HG03095 (cell line): Measurements from ENCODE around the gene CD160.
A peak's percentile ranks its signal among the peaks of the same experiment; 100 is the strongest.
"Not testable (repeated sequence)": the region's sequence is repeated elsewhere in the genome, so short reads cannot be mapped to it uniquely, and the experiment has no call there.

Experiments used
- ATAC-seq: cut with Tn5 transposase; IDR thresholded peaks from one replicate; pipeline ENCODE4 v1.9.1; 2021; ENCODE audit warnings: moderate library complexity; ENCODE audit not compliant: unreplicated experiment

CD160 gene

GRCh38 chr1:145719230-145720079 is at the start of gene CD160:
Gene CD160 (plus strand): TSS chr1:145719499. CDS start chr1:145728328, 8,829 bp downstream.
- no peak for ATAC-seq

DNA sequence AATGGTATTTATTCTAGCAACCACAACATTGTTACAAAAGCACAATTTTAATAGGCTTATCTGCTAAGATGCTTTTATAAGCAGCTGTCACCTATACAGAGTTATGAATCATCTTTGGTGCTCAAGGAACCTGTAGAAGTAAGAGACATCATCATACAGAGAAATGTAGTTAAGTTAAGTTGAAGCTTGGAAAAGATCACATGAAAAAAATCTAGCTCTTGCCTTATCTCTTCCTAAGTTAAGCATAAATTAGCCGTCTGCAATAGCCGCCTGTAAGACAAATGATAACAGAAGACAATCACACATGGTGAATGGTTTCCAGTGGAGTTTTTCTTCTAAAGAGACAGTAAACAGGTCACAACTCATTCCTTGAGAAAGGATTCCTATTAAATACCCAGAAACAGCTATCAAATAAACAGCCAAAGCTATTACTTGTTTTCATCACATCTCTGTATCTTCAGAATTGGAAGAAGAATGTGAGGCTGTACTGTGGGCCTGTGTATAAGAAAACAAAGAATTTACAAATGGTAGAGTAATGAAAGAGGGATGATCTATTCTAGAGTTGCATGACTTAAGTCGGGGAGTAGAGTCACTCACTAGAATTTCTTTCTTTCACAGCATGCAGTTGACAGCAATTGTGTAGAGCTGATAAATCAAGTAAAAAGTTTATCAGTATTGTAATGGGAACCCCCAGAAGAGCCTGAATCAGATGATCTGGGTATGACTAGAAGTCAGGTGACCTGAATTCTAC is 48.1 kb upstream of the CD160 start:
- not testable (repeated sequence) for ATAC-seq

GRCh38 chr1:145673217-145673616 is 46.1 kb upstream of the CD160 start:
- ATAC-seq: not testable (repeated sequence)

GRCh38 chr1:145684858-145685257 is 34.4 kb upstream of the CD160 start:
- not testable (repeated sequence) for ATAC-seq

GRCh38 chr1:145686078-145686477 is 33.2 kb upstream of the CD160 start:
- not testable (repeated sequence) for ATAC-seq

DNA sequence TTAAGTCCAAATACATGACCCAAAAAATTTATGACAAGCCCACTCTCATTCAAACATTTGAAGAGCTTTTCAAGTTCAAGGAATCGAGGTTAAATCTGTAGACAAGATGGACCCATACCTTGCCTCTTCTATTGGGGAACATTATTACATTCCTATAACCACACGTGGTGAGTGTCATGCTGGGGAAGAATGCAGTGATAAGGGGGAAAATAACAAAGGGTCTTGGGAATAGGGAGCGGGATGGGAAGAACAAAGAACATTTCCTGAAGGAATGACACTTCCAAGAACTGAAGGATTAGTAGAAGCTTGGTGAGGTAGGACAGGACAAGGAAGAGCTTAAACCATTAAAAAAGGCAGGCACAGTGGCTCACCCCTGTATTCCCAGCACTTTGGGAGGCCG is 31.0 kb upstream of the CD160 start:
- no peak for ATAC-seq

GRCh38 chr1:145688924-145689323 is 30.4 kb upstream of the CD160 start:
- no peak for ATAC-seq

GRCh38 chr1:145689922-145690321 is 29.4 kb upstream of the CD160 start:
- no peak for ATAC-seq

DNA sequence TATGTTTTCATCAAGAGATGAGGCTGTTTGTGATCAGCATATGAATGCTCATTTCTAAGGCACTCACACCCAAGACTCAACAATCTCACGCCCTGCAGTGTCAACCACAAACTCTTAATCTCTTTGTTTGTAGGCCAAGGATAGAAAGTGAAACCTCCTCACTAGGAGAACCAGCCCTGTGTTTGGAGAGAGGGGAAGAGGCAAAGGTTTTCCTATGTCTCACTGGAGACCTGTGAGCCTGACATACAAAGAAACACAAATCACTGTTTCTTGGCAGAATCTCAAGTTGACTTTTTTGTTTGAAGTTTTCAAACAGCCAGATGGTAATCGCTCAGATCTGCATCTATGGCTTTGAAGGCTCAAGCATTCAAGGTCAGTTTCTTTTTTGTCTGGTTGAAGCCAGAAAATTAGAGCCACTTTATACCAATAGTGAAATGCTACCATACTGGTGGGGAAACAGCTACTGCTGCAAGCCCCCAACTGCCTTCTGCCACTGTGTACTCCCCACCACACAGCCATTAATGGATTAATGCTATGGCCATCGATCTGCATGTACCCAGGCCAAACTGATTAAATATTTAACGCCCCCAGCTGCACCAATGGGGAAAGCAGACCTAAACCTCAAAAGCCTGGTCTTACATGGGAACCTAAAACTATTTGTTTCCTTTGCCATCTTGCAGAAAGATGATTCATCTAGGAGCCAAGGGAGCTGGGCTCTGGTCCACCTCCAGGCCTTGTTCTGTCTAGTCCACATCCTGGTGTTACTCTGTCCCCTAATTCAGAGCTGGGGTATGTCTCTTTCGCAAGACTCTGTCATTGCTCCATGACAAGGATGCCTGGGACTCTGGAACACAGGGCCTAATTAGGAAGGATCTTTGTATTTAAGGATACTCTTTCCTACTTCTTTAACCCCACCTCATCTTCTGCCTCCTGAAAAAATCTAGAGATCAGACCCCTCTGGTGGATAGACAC is 28.4 kb upstream of the CD160 start:
- peak; percentile 69 for ATAC-seq

DNA sequence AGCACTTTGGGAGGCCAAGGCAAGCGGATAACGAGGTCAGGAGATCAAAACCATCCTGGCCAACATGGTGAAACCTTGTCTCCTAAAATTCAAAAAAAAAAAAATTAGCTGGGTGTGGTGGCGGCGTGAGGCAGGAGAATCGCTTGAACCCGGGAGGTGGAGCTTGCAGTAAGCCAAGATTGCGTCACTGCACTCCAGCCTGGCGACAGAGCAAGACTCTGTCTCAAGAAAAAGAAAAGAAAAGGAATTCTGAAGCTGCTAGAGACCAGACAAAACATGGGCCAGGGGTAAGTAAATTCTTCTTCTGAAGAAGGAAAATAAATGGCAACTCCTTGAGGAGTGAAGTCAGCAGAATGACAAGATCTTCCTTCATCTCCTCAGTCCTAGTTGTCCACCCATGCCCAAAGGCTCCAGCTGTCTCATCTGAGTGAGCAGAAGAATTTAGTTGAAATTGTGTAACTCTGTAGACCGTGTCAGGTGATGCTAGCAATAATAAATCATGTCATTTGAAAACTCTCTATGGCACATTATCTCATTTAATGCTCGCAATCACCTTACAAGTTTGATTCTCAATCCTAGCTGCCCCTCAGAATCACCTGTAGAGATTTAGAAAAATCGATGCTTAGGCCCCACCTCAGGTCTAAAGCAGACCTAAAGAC is 26.4 kb upstream of the CD160 start:
- no peak for ATAC-seq

DNA sequence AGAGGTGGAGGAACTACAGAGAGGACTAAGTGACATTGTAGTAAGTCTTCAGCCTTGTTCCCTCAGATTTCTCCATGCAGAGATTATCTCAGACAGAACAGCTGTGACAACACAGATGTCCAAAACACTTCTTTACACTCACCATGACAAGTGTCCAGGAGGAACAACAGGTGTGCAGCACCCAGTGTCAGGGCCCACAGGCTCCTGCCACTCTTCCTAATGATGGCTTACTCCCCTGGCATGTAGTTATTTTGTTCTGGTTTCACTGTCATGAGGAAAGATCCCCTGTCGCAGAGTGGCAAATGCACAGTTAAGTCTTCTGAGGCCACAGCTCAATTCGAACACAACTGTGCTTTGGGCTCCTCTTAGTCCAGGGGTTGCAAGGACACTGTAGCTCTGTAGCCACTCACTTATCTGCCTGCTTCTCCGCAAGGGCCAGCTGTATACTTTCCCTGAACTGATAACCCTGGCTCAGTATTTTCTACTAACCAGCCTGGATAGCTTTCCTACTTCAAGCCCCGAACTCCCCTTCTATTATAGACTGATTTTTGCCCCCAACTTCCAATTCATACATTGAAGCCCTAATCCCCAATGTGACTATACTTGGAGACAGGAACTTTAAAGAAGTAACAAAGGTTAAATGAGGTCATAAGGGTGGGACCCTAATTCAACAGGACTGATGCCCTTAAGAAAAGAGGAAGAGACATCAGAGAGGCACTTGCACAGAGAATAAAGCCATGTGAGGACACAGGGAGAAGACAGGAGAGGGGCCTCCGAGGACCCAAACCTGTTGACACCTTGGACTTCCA is 23.3 kb upstream of the CD160 start:
- no peak for ATAC-seq

DNA sequence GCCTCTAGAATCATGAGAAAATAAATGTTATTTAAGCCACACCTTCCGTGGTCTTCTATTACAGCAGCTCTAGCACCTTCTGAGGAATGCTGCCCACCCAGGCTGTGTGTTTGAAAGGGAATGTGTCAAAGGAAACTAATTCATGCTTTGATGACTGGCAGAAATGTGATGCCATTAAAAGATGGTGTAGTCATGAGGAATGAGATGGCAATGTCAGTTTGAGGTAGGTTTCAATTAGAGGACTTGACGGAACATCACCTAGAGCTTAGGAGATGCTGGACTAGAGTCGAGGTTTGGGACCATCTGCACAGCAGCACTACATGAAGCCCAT is 22.7 kb upstream of the CD160 start:
- no peak for ATAC-seq

DNA sequence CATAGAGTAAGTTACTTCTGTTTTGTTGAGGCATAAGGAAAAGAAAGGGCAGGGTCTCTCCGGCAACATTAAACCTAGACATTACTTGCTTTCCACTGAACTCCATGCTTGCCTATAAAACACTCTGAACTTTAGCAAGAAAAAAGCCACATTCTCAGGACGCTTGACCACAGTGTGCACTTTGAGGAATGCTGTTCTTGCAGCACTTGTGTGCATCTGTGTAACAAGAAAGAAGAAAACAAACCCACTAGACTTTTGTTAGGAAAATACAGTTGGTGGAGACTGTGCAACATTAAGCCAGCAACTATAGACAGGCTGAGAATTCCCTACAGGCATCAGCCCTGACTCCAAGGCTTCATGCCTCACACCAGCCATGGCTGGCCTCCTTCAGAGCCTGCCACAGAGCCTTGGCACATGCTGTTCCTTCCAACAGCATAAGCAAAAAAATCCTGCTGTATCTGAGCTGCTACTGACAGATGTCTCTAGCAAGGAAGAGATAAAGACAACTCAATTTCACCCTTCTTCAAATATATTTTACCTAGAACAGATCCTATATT is 17.9 kb upstream of the CD160 start:
- ATAC-seq: no peak

GRCh38 chr1:145702052-145702451 is 17.2 kb upstream of the CD160 start:
- no peak for ATAC-seq

DNA sequence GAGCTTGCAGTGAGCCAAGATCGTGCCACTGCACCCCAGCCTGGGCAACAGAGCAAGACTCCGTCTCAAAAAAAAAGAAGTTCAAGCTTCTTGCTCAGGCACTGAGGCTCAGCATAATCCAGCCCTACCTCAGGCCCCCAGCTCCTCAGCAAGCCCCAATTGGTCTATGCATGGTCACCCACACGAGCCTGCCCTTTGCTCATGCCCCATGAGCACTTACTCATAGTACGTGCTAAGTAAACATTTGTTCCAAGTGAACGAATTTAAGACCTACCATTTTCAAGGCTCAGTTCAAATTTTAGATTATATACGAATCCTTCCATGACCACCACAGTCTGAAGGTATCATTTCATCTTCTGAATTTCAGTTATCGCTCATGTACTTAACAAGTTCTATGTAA is 16.5 kb upstream of the CD160 start:
- no peak for ATAC-seq

DNA sequence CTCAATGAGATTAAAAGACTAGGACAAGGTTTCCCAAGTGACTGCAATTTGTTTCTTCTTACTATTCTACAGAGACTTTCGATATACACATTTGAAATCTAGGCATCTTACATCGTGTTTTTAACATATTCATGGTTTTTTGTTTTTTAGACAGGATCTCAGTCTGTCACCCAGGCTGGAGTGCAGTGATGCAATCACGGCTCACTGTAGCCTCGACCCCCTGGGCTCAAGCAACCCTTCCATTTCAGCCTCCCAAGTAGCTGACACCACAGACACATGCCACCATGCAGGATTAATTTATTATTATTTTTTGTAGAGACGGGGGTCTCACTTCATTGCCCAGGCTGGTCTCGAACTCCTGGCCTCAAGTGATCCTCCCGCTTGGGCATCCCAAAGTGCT is 13.7 kb upstream of the CD160 start:
- ATAC-seq: no peak

GRCh38 chr1:145706086-145706664 is 13.1 kb upstream of the CD160 start:
- ATAC-seq: no peak

DNA sequence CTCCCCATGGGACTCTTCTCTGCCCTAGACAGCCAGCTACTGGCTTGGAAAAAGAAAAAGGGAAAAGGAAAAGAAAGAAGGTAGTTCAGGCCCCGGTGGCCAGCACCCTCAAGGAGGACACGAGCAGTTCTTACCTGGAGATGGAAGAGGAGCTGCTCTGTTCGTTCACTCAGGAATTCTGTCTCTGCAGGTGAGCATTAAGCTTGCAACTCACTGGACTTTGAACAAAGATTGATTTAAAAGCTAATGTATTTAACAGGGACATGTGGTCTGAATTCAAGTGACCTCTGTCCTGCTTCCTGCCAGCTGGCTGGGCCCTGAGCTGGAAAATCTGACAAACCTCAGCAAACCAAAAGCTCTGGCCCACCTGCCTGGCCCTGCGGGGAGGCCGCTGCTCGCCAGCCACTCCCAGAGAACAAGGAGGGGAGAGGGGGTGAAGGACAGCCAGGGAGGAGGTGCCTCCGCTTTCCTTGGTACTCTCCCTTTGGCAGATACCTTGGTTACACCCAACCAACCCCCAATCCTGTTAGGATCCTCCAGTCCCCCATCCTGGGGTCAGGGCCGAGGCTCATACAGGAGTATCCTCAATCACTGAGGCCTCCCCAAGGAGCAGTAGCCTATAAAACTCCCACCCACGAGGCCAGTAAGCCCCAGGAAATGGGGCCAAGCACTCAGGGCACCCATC is 12.0 kb upstream of the CD160 start, which contains the start of gene PDZK1:
TSS of gene PDZK1 (minus strand) at position 186 of the 685 bp plus-strand sequence. CDS start 19,347 bp downstream, outside the sequence.
- no peak for ATAC-seq
